ENCODE data around the gene RNF31.

GRCh38 chr14:24197056-24197450 is 49.8 kb downstream of the RNF31 start:
- TF ChIP-seq POLR2A (IDR thresholded peaks at IDR 0.05) (no peak), CTCF (IDR thresholded peaks at IDR 0.05) (no peak)

Data from ovary (tissue), 3 donors.